Measurements from ENCODE around the gene ERC2.

Gene ERC2

GRCh38 chr3:55884491-55885285 is 583.6 kb downstream of the ERC2 start:
- H3K4me1 ChIP-seq (ENCODE audit: insufficient read depth, poor library complexity, severe bottlenecking), result peaks cover 27% of the 10 kb centered on the region
- H3K27me3 ChIP-seq (ENCODE audit: insufficient read depth, poor library complexity, severe bottlenecking), result no peaks in the 10 kb centered on the region
- no peak overlapping the region for H3K4me3 ChIP-seq (ENCODE audit: severe bottlenecking)
- no peak for DNase-seq (ENCODE audit: low spot score)
- peak overlapping the region; percentile 82 for H3K27ac ChIP-seq (ENCODE audit: poor library complexity, severe bottlenecking)
- no peaks in the 10 kb centered on the region for H3K9me3 ChIP-seq (ENCODE audit: severe bottlenecking)
- no peaks in the 10 kb centered on the region for H3K36me3 ChIP-seq (ENCODE audit: low read depth)
- TF ChIP-seq, protein P1, sequence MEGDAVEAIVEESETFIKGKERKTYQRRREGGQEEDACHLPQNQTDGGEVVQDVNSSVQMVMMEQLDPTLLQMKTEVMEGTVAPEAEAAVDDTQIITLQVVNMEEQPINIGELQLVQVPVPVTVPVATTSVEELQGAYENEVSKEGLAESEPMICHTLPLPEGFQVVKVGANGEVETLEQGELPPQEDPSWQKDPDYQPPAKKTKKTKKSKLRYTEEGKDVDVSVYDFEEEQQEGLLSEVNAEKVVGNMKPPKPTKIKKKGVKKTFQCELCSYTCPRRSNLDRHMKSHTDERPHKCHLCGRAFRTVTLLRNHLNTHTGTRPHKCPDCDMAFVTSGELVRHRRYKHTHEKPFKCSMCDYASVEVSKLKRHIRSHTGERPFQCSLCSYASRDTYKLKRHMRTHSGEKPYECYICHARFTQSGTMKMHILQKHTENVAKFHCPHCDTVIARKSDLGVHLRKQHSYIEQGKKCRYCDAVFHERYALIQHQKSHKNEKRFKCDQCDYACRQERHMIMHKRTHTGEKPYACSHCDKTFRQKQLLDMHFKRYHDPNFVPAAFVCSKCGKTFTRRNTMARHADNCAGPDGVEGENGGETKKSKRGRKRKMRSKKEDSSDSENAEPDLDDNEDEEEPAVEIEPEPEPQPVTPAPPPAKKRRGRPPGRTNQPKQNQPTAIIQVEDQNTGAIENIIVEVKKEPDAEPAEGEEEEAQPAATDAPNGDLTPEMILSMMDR (IDR thresholded peaks at IDR 0.05; ENCODE audit: poor library complexity, severe bottlenecking), result no peak
- peak; percentile 72 for ATAC-seq (ENCODE audit: low read depth)

DNA sequence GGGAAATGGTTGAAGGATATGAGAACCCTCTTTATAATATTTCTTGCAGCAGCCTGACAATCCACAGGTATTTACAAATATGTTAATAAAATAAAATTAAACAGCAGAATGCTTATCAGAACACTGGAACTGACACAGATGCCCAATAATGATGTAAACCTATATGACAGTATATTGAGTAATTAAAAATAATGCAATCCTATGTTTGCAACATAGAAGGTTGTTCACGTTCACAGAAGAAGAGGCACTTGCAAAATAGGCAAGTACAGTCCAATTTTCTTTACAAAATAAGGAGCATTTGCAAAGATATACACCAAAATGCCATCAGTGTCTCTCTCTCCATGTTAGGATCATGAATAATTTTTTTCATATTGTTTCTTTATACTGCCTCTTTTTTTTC is 584.2 kb downstream of the ERC2 start:
- TF ChIP-seq, protein P1 (IDR thresholded peaks at IDR 0.05; ENCODE audit: poor library complexity, severe bottlenecking), result no peak
- Histone ChIP-seq H3K27me3 (ENCODE audit: insufficient read depth, poor library complexity, severe bottlenecking) (no peaks in the 10 kb centered on the region), H3K36me3 (ENCODE audit: low read depth) (no peaks in the 10 kb centered on the region), H3K4me1 (ENCODE audit: insufficient read depth, poor library complexity, severe bottlenecking) (peaks cover 27% of the 10 kb centered on the region), H3K4me3 (ENCODE audit: severe bottlenecking) (no peak overlapping the region), H3K9me3 (ENCODE audit: severe bottlenecking) (no peaks in the 10 kb centered on the region), H3K27ac (ENCODE audit: poor library complexity, severe bottlenecking) (peak overlapping the region; percentile 82)
- ATAC-seq (ENCODE audit: low read depth) (peak; percentile 26; the same call in 1 of the 3 replicates), DNase-seq (ENCODE audit: low spot score) (no peak)

GRCh38 chr3:55882006-55882405 is 586.3 kb downstream of the ERC2 start:
- TF ChIP-seq, protein P1 (IDR thresholded peaks at IDR 0.05; ENCODE audit: poor library complexity, severe bottlenecking), result no peak
- no peak overlapping the region for H3K27ac ChIP-seq (ENCODE audit: poor library complexity, severe bottlenecking)
- no peaks in the 10 kb centered on the region for H3K9me3 ChIP-seq (ENCODE audit: severe bottlenecking)
- ATAC-seq (ENCODE audit: low read depth) (no peak), DNase-seq (ENCODE audit: low spot score) (no peak)
- H3K27me3 ChIP-seq (ENCODE audit: insufficient read depth, poor library complexity, severe bottlenecking), result no peaks in the 10 kb centered on the region
- peaks cover 27% of the 10 kb centered on the region for H3K4me1 ChIP-seq (ENCODE audit: insufficient read depth, poor library complexity, severe bottlenecking)
- no peaks in the 10 kb centered on the region for H3K36me3 ChIP-seq (ENCODE audit: low read depth)
- H3K4me3 ChIP-seq (ENCODE audit: severe bottlenecking), result no peak overlapping the region

GRCh38 chr3:55880357-55880756 is 587.9 kb downstream of the ERC2 start:
- no peak for DNase-seq (ENCODE audit: low spot score)
- Histone ChIP-seq H3K27ac (ENCODE audit: poor library complexity, severe bottlenecking) (no peak overlapping the region), H3K4me1 (ENCODE audit: insufficient read depth, poor library complexity, severe bottlenecking) (peaks cover 12% of the 10 kb centered on the region), H3K36me3 (ENCODE audit: low read depth) (no peaks in the 10 kb centered on the region), H3K27me3 (ENCODE audit: insufficient read depth, poor library complexity, severe bottlenecking) (no peaks in the 10 kb centered on the region), H3K9me3 (ENCODE audit: severe bottlenecking) (no peaks in the 10 kb centered on the region), H3K4me3 (ENCODE audit: severe bottlenecking) (no peak overlapping the region)
- no peak for ATAC-seq (ENCODE audit: low read depth)
- TF ChIP-seq, protein P1 (IDR thresholded peaks at IDR 0.05; ENCODE audit: poor library complexity, severe bottlenecking), result no peak

- H3K27me3 ChIP-seq (ENCODE audit: insufficient read depth, poor library complexity, severe bottlenecking), result no peaks in the 10 kb centered on the region
- H3K4me1 ChIP-seq (ENCODE audit: insufficient read depth, poor library complexity, severe bottlenecking), result peaks cover 8% of the 10 kb centered on the region
- TF ChIP-seq, protein P1 (IDR thresholded peaks at IDR 0.05; ENCODE audit: poor library complexity, severe bottlenecking), result no peak
- H3K4me3 ChIP-seq (ENCODE audit: severe bottlenecking), result no peak overlapping the region
- H3K36me3 ChIP-seq (ENCODE audit: low read depth), result no peaks in the 10 kb centered on the region
- no peaks in the 10 kb centered on the region for H3K9me3 ChIP-seq (ENCODE audit: severe bottlenecking)
- DNase-seq (ENCODE audit: low spot score), result no peak
- no peak overlapping the region for H3K27ac ChIP-seq (ENCODE audit: poor library complexity, severe bottlenecking)
- ATAC-seq (ENCODE audit: low read depth), result 0 out of 3 replicates have a peak, but pooled peaks have one; percentile 24
Observed at GRCh38 chr3:55879901-55880331, 588.4 kb downstream of the ERC2 start.

Measured in RWPE2 (cell line).